K562 (cell line): ENCODE results near the gene SERTAD2. TPM values are rescaled to one million over a fixed set of nuclear protein-coding genes. Genes with fewer than 3 reads are reported as not detected.

Experiments used
- JUND ChIP-seq, 2 experiments: IDR thresholded peaks; 2 replicates in 1 of 2; 3 replicates in 1 of 2; pipeline ENCODE4 v1.6.1; 2011; ENCODE audit warnings: borderline replicate concordance in 2 of 2, low read depth in 2 of 2, low read length in 2 of 2, improper control_type of control experiment in 1 of 2, missing biosample characterization in 1 of 2, missing genetic modification characterization in 1 of 2, missing genetic modification reagents in 1 of 2
- MCM2 ChIP-seq: fragments of 450-650 bp; IDR thresholded peaks from 2 replicates; pipeline ENCODE4 v1.6.1; 2017; ENCODE audit warnings: low read depth, mild to moderate bottlenecking
- NR2C2 ChIP-seq, 2 experiments: fragments of 200-800 bp in 1 of 2; sonication (Bioruptor generic) in 1 of 2; sonication (generic) in 1 of 2; formaldehyde crosslinking in 1 of 2; IDR thresholded peaks; 2 replicates each; pipeline versions ENCODE4 v1.6.1 to v1.8.0; 2016 to 2022; ENCODE audit warnings: mild to moderate bottlenecking in 1 of 2, missing compliant biosample characterization in 1 of 2, missing genetic modification characterization in 1 of 2, missing genetic modification reagents in 1 of 2
- NRF1 ChIP-seq, 2 experiments: fragments of 450-650 bp; IDR thresholded peaks in 1 of 2; conservative IDR thresholded peaks in 1 of 2; 2 replicates each; pipeline ENCODE4 v1.6.1; 2014; ENCODE audit warnings: mild to moderate bottlenecking in 2 of 2
- REST ChIP-seq, 2 experiments: fragments of 450-650 bp; formaldehyde crosslinking in 1 of 2; IDR thresholded peaks; 2 replicates each; pipeline versions ENCODE4 v1.4.0 to v1.6.1; 2014 to 2020; ENCODE audit warnings: mild to moderate bottlenecking in 2 of 2, borderline replicate concordance in 1 of 2, low read depth in 1 of 2
- ZNF609 ChIP-seq: sonication (generic); formaldehyde crosslinking; IDR thresholded peaks from 2 replicates; pipeline ENCODE4 v1.8.1; 2023; ENCODE audit warnings: missing genetic modification reagents, mild to moderate bottlenecking, borderline replicate concordance
- ZNF780A ChIP-seq: fragments of 250-450 bp; sonication (Bioruptor Pico); IDR thresholded peaks from 2 replicates; pipeline ENCODE4 v1.5.0; 2021; ENCODE audit warnings: mild to moderate bottlenecking
- polyA plus RNA-seq, 8 experiments: library from polyadenylated mRNA; depleted of rRNA in 4 of 8; stranded (reverse) in 5 of 8; unstranded in 3 of 8; fragments of >200 nt; fragmentation: Nextera tagmentation in 2 of 8; fragmentation: Illumina TruSeq in 1 of 8; extraction: Ambion mirVana in 2 of 8; extraction: Trizol in 1 of 8; gene quantifications; 2 replicates each; pipeline versions ENCODE4 v1.2.1 to v1.2.3, GENCODE V29; 2011 to 2014; ENCODE audit warnings: inconsistent platforms in 1 of 8, missing spikeins in 1 of 8
- total RNA-seq, 7 experiments: library from RNA; depleted of rRNA in 6 of 7; stranded (reverse); fragments of >200 nt in 6 of 7; fragmentation: Illumina TruSeq in 2 of 7; extraction: Trizol in 2 of 7; gene quantifications; 2 replicates each; pipeline versions ENCODE4 v1.2.1 to v1.2.3, GENCODE V29; 2011 to 2021; ENCODE audit warnings: low replicate concordance in 1 of 7
- TF ChIP-seq, protein P1 (sequence below): fragments of 450-650 bp; formaldehyde crosslinking; IDR thresholded peaks from 2 replicates; pipeline ENCODE4 v1.4.0; 2022; ENCODE audit warnings: missing genetic modification characterization

SERTAD2 gene
- total and polyA plus RNA-seq, 9 of the 15 experiments (the other 6 are each of a cell fraction or from before 2014, with no cell fraction given), result 3.0 to 12.5 (median 6.1) TPM

DNA sequence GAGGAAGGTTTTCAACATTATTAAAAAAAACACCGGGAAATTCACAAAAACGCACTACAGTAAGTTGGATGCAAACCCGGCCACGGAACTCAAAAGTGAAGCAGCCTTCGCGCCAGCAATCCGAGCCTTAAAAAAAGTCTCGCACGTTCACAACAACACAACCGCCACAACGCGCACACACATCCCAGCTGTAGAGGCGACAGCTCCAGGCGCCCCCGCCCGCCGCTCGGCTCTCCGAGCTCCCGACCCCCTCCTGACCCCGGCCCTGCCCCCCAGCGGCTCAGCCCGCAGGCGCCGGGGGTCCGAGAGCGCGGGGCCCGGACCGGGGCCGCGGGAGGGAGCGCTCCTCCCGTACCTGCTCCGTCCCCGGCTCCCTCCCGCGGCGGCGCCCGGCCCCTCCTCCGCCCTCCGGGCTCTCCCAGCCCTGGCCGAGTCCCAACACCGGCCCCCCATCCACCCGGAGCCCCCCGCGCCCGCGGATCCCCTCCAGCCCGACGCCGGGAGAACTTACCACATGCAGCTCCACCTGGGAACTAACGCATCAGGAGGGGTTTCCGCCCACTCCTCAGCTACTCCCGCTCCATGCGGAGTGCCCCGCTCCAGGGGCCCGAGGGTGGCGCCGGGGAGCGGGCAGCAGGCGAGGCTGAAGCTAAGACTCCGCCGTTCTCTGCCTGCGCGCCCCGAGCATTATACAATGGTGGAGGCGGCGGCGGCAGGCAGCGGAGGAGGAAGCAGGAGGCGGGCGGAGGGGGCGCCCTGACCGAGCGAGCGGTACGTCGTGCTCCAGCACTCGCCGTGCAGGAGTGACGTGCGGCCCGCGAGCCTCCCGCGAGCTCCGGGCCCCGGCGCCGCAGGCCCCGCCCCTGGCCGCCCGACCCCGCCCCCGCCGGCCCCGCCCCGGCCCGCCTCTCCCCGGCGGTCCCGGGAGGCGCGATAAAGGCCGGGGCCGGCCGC, at the start of gene SERTAD2 (continued):
- TF ChIP-seq ZNF609 (CRISPR knock-in tag) (peak; percentile 65; the same call in 1 of the 2 replicates), NR2C2 (CRISPR knock-in tag; IDR thresholded peaks at IDR 0.05) (no peak), NR2C2 (tag; IDR thresholded peaks at IDR 0.05) (peak; percentile 93), REST (IDR thresholded peaks at IDR 0.05; ENCODE audit: borderline replicate concordance) (no peak), REST (CRISPR knock-in tag; IDR thresholded peaks at IDR 0.05; ENCODE audit: low read depth) (0 out of 2 replicates have a peak, but pooled peaks have one; percentile 25), ZNF780A (CRISPR knock-in tag) (no peak), NRF1 (conservative IDR thresholded peaks at IDR 0.05 in 1 of 2, IDR thresholded peaks at IDR 0.05 in 1 of 2) (peak; percentile 43 to 55), JUND (IDR thresholded peaks at IDR 0.05; ENCODE audit: borderline replicate concordance, low read depth, low read length) (0 out of 2 replicates have a peak, but pooled peaks have one; percentile 10), JUND (tag; IDR thresholded peaks at IDR 0.05; ENCODE audit: borderline replicate concordance, low read depth, low read length) (no peak; the same call in 2 of the 3 replicates), MCM2 (no peak)
- TF ChIP-seq, protein P1, sequence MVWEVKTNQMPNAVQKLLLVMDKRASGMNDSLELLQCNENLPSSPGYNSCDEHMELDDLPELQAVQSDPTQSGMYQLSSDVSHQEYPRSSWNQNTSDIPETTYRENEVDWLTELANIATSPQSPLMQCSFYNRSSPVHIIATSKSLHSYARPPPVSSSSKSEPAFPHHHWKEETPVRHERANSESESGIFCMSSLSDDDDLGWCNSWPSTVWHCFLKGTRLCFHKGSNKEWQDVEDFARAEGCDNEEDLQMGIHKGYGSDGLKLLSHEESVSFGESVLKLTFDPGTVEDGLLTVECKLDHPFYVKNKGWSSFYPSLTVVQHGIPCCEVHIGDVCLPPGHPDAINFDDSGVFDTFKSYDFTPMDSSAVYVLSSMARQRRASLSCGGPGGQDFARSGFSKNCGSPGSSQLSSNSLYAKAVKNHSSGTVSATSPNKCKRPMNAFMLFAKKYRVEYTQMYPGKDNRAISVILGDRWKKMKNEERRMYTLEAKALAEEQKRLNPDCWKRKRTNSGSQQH (CRISPR knock-in tag), result 0 out of 2 replicates have a peak, but pooled peaks have one; percentile 14
